Measurements from ENCODE around the gene PIK3R6.

DNA sequence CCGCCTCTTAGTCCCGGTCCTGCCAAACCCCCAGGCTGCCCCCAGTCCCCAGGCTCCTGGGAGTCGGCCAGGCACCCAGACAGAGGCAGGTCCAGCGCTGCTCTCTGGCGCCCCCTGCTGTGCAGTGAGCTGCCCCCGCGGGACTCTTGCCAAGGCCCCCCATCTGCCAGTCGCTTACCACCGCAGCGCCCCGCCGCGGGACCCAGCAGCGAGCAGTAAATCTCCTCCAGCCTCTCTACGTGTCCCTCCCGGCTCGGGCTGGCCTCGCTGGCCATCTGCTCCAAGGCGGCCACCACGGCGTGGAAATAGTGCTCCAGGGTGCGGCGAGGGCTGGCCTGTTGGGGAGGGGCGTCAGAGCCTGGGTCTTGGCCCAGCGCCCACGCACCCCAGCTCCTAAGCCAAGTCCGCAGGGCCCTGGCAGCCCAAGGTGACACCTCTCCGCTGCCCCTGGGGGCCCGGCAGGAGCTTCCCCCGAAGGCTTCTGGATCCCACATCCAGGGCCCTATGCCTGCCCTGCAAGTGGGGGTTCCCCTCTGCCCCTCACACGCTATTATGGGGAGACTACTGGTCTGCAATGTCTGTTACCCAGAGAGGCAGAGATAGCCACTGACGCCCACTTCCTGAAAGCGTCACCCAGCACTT is 34.6 kb downstream of the PIK3R6 start:
- TF ChIP-seq, protein P1, sequence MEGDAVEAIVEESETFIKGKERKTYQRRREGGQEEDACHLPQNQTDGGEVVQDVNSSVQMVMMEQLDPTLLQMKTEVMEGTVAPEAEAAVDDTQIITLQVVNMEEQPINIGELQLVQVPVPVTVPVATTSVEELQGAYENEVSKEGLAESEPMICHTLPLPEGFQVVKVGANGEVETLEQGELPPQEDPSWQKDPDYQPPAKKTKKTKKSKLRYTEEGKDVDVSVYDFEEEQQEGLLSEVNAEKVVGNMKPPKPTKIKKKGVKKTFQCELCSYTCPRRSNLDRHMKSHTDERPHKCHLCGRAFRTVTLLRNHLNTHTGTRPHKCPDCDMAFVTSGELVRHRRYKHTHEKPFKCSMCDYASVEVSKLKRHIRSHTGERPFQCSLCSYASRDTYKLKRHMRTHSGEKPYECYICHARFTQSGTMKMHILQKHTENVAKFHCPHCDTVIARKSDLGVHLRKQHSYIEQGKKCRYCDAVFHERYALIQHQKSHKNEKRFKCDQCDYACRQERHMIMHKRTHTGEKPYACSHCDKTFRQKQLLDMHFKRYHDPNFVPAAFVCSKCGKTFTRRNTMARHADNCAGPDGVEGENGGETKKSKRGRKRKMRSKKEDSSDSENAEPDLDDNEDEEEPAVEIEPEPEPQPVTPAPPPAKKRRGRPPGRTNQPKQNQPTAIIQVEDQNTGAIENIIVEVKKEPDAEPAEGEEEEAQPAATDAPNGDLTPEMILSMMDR (IDR thresholded peaks at IDR 0.05): no peak
- no peak for TF ChIP-seq POLR2A (IDR thresholded peaks at IDR 0.05)
